Fibroblast of gingiva (primary cell): ENCODE results near the gene RAB41.
"Not testable (repeated sequence)": the region's sequence is repeated elsewhere in the genome, so short reads cannot be mapped to it uniquely, and the experiment has no call there.

Experiments used
- DNase-seq: peaks from one replicate; pipeline ENCODE4 v3.0.0-alpha.2; 2011; ENCODE audit warnings: low read depth

The RAB41 gene

GRCh38 chrX:70281951-70282350, at the start of gene RAB41:
Gene RAB41, plus strand, starts transcription at chrX:70282172. Its CDS starts 46 bp downstream, at chrX:70282218.
- DNase-seq: no peak

- no peak for DNase-seq
These were observed 47.6 kb upstream of the RAB41 start, which contains the start of gene AWAT1 for GRCh38 chrX:70234355-70234754. Gene AWAT1, plus strand, starts transcription at chrX:70234655. Its CDS starts 41 bp downstream, at chrX:70234696.

- no peak for DNase-seq
These were observed 41.2 kb upstream of the RAB41 start for GRCh38 chrX:70240751-70241150.

- DNase-seq: no peak
These were observed 40.5 kb upstream of the RAB41 start for GRCh38 chrX:70241501-70241900.

- DNase-seq: not testable (repeated sequence)
These were observed 38.4 kb upstream of the RAB41 start for GRCh38 chrX:70243601-70244000.

- DNase-seq: no peak
These were observed 37.1 kb upstream of the RAB41 start for GRCh38 chrX:70244881-70245280.

GRCh38 chrX:70247252-70247651, 34.7 kb upstream of the RAB41 start:
- DNase-seq: no peak

GRCh38 chrX:70252491-70252890, 29.5 kb upstream of the RAB41 start:
- DNase-seq: no peak

- no peak for DNase-seq
These were observed 28.5 kb upstream of the RAB41 start for GRCh38 chrX:70253377-70254062.

- no peak for DNase-seq
These were observed 27.9 kb upstream of the RAB41 start for GRCh38 chrX:70254063-70254400.

GRCh38 chrX:70254909-70255308, 27.1 kb upstream of the RAB41 start:
- DNase-seq: no peak

- DNase-seq: no peak
These were observed 26.5 kb upstream of the RAB41 start for GRCh38 chrX:70255452-70255851.

- DNase-seq: no peak
These were observed 24.3 kb upstream of the RAB41 start for GRCh38 chrX:70257423-70258288.

- no peak for DNase-seq
These were observed 21.9 kb upstream of the RAB41 start, which contains the start of gene P2RY4 for GRCh38 chrX:70260104-70260503. Gene P2RY4, minus strand, starts transcription at chrX:70260204. Its CDS starts 580 bp downstream, at chrX:70259624.

GRCh38 chrX:70262952-70263567, 18.9 kb upstream of the RAB41 start:
- DNase-seq: peak; percentile 1

- no peak for DNase-seq
These were observed 17.2 kb upstream of the RAB41 start for GRCh38 chrX:70264784-70265183.

- no peak for DNase-seq
These were observed 13.9 kb upstream of the RAB41 start, which contains the start of gene ARR3 for GRCh38 chrX:70268034-70268433. Gene ARR3, plus strand, starts transcription at chrX:70268334. Its CDS starts 1,052 bp downstream, at chrX:70269386.

GRCh38 chrX:70274029-70274428, 7.9 kb upstream of the RAB41 start:
- not testable (repeated sequence) for DNase-seq

- DNase-seq: no peak
These were observed 2.9 kb upstream of the RAB41 start for GRCh38 chrX:70279081-70279480.

GRCh38 chrX:70280573-70280972, 1.4 kb upstream of the RAB41 start:
- DNase-seq: no peak

GRCh38 chrX:70289168-70289792, 7.3 kb downstream of the RAB41 start:
- DNase-seq: no peak
